ENCODE results near the gene MAP3K5. TPM values are rescaled to one million over a fixed set of nuclear protein-coding genes. Genes with fewer than 3 reads are reported as not detected.

MAP3K5 gene
- total and polyA plus RNA-seq, 12 donors = 41.9 to 306 (median 215) TPM

GRCh38 chr6:136607932-136608772 lies 184.1 kb downstream of the MAP3K5 start:
- Histone ChIP-seq H3K4me3 (no peak overlapping the region), H3K27me3 (no peaks in the 10 kb centered on the region), H3K36me3 (replicated peaks in 1 of 2) (peaks cover 0 to 43% of the 10 kb centered on the region in 2 donors), H3K4me1 (replicated peaks in 1 of 2) (peaks cover 42 to 80% of the 10 kb centered on the region in 2 donors), H3K9me3 (replicated peaks in 1 of 3) (no peaks in the 10 kb centered on the region), H3K27ac (peak overlapping the region in 3 of 5 donors; percentile 4 to 69 (median 42))
- 52 to 64% (median 59%) methylated on average over 12 of the region's 12 CpGs for WGBS, 4 donors
- peak; percentile 66 to 91 (median 74) for DNase-seq
- TF ChIP-seq POLR2A (IDR thresholded peaks at IDR 0.05) = no peak
- TF ChIP-seq, protein P1, sequence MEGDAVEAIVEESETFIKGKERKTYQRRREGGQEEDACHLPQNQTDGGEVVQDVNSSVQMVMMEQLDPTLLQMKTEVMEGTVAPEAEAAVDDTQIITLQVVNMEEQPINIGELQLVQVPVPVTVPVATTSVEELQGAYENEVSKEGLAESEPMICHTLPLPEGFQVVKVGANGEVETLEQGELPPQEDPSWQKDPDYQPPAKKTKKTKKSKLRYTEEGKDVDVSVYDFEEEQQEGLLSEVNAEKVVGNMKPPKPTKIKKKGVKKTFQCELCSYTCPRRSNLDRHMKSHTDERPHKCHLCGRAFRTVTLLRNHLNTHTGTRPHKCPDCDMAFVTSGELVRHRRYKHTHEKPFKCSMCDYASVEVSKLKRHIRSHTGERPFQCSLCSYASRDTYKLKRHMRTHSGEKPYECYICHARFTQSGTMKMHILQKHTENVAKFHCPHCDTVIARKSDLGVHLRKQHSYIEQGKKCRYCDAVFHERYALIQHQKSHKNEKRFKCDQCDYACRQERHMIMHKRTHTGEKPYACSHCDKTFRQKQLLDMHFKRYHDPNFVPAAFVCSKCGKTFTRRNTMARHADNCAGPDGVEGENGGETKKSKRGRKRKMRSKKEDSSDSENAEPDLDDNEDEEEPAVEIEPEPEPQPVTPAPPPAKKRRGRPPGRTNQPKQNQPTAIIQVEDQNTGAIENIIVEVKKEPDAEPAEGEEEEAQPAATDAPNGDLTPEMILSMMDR (IDR thresholded peaks at IDR 0.05) = peak; percentile 65 to 77 (median 72)
- intact Hi-C loops (cut with DNase I) = no loop called here

- TF ChIP-seq, protein P1 (IDR thresholded peaks at IDR 0.05) = no peak
- no peak for TF ChIP-seq POLR2A (IDR thresholded peaks at IDR 0.05)
- peak in 2 of 7 donors; percentile 46 to 49 for DNase-seq
- Histone ChIP-seq H3K36me3 (replicated peaks in 1 of 2) (peaks cover 0 to 40% of the 10 kb centered on the region in 2 donors), H3K9me3 (replicated peaks in 1 of 3) (no peaks in the 10 kb centered on the region), H3K27me3 (no peaks in the 10 kb centered on the region), H3K27ac (peak overlapping the region in 3 of 5 donors; percentile 4 to 48 (median 7)), H3K4me3 (no peak overlapping the region), H3K4me1 (replicated peaks in 1 of 2) (peaks cover 42 to 80% of the 10 kb centered on the region in 2 donors)
- WGBS, 4 donors = 54 to 61% (median 56%) methylated on average over 3 of the region's 3 CpGs
- intact Hi-C loops (cut with DNase I) = no loop called here
These were observed 184.9 kb downstream of the MAP3K5 start for GRCh38 chr6:136607204-136607931.

- Histone ChIP-seq H3K36me3 (replicated peaks in 1 of 2) (peaks cover 0 to 58% of the 10 kb centered on the region in 2 donors), H3K27me3 (no peaks in the 10 kb centered on the region), H3K27ac (peak overlapping the region in 4 of 5 donors; percentile 3 to 61 (median 36)), H3K9me3 (replicated peaks in 1 of 3) (no peaks in the 10 kb centered on the region), H3K4me1 (replicated peaks in 1 of 2) (peaks cover 37 to 72% of the 10 kb centered on the region in 2 donors), H3K4me3 (no peak overlapping the region)
- WGBS, 4 donors = 28 to 45% (median 35%) methylated on average over 5 of the region's 5 CpGs
- intact Hi-C loops (cut with DNase I) = no loop called here
- peak in 1 of 7 donors; percentile 7 for DNase-seq
- TF ChIP-seq, protein P1 (IDR thresholded peaks at IDR 0.05) = no peak
- TF ChIP-seq POLR2A (IDR thresholded peaks at IDR 0.05) = peak in 1 of 2 donors; percentile 37
These were observed 187.3 kb downstream of the MAP3K5 start for GRCh38 chr6:136604928-136605510.

Measured in adrenal gland (tissue), 12 donors.